KMS-11 (cell line): Measurements from ENCODE around the gene RBFOX1.

Experiments used
- H2AFZ ChIP-seq: fragments of 200-600 bp; sonication (generic); 2 replicates; pipeline ENCODE4 v1.6.1; 2016; ENCODE audit warnings: antibody characterized with exemption, mixed run types, low read depth
- H3K27ac ChIP-seq: fragments of 200-600 bp; sonication (generic); 2 replicates; pipeline ENCODE4 v1.6.1; 2016; ENCODE audit warnings: mild to moderate bottlenecking, mixed run types
- H3K27me3 ChIP-seq: fragments of 200-600 bp; sonication (generic); 2 replicates; pipeline ENCODE4 v1.6.1; 2017; ENCODE audit warnings: mild to moderate bottlenecking, low read depth, mixed run types, moderate library complexity; ENCODE audit not compliant: insufficient read depth
- H3K36me3 ChIP-seq: fragments of 200-600 bp; sonication (generic); 2 replicates; pipeline ENCODE4 v1.6.1; 2017; ENCODE audit warnings: mild to moderate bottlenecking, mixed run types; ENCODE audit not compliant: insufficient read depth
- H3K4me1 ChIP-seq: fragments of 200-600 bp; sonication (generic); 2 replicates; pipeline ENCODE4 v1.6.1; 2016; ENCODE audit warnings: mild to moderate bottlenecking, low read depth, mixed run types; ENCODE audit not compliant: poor library complexity, severe bottlenecking
- H3K4me2 ChIP-seq: fragments of 200-600 bp; sonication (generic); 2 replicates; pipeline ENCODE4 v1.7.0; 2016; ENCODE audit warnings: mild to moderate bottlenecking, mixed run types
- H3K4me3 ChIP-seq: fragments of 200-600 bp; sonication (generic); IDR thresholded peaks from 2 replicates; pipeline ENCODE4 v1.6.1; 2017; ENCODE audit warnings: low read depth, low read length, mixed read lengths; ENCODE audit not compliant: insufficient read depth
- H3K79me2 ChIP-seq: fragments of 200-600 bp; sonication (generic); 2 replicates; pipeline ENCODE4 v1.6.1; 2016; ENCODE audit warnings: low read depth, mixed run types; ENCODE audit not compliant: insufficient read depth
- H3K9ac ChIP-seq: fragments of 200-600 bp; sonication (generic); 2 replicates; pipeline ENCODE4 v1.6.1; 2016; ENCODE audit warnings: mild to moderate bottlenecking, mixed run types
- H4K20me1 ChIP-seq: fragments of 200-600 bp; sonication (generic); 2 replicates; pipeline ENCODE4 v1.6.1; 2016; ENCODE audit warnings: mild to moderate bottlenecking, mixed run types; ENCODE audit not compliant: insufficient read depth
- CTCF ChIP-seq: fragments of 200-600 bp; sonication (generic); conservative IDR thresholded peaks from 2 replicates; pipeline ENCODE4 v1.6.1; 2017; ENCODE audit warnings: low read depth, mild to moderate bottlenecking, antibody characterized with exemption, low read length, moderate library complexity, mixed read lengths

Gene RBFOX1

GRCh38 chr16:7423434-7424044 is 90.9 kb downstream of the RBFOX1 start:
- H3K9ac ChIP-seq = no peak overlapping the region
- H3K4me3 ChIP-seq = no peak overlapping the region
- no peaks in the 10 kb centered on the region for H3K27me3 ChIP-seq
- H3K36me3 ChIP-seq = no peaks in the 10 kb centered on the region
- no peak overlapping the region for H2AFZ ChIP-seq
- TF ChIP-seq CTCF = no peak
- no peak overlapping the region for H3K27ac ChIP-seq
- H3K4me1 ChIP-seq = peaks cover 12% of the 10 kb centered on the region
- H4K20me1 ChIP-seq = no peaks in the 10 kb centered on the region
- H3K79me2 ChIP-seq = no peaks in the 10 kb centered on the region
- H3K4me2 ChIP-seq = peak overlapping the region; percentile 43

- Histone ChIP-seq H3K9ac (no peak overlapping the region), H3K79me2 (no peaks in the 10 kb centered on the region), H3K4me3 (no peak overlapping the region), H3K4me2 (no peak overlapping the region), H3K36me3 (no peaks in the 10 kb centered on the region), H3K27ac (no peak overlapping the region), H3K4me1 (peaks cover 12% of the 10 kb centered on the region), H3K27me3 (no peaks in the 10 kb centered on the region), H2AFZ (no peak overlapping the region), H4K20me1 (no peaks in the 10 kb centered on the region)
- TF ChIP-seq CTCF = no peak
These were observed 93.5 kb downstream of the RBFOX1 start for GRCh38 chr16:7426161-7426560.

- no peak for TF ChIP-seq CTCF
- H3K27me3 ChIP-seq = no peaks in the 10 kb centered on the region
- H3K4me1 ChIP-seq = no peaks in the 10 kb centered on the region
- H3K79me2 ChIP-seq = no peaks in the 10 kb centered on the region
- no peak overlapping the region for H2AFZ ChIP-seq
- H3K4me2 ChIP-seq = no peak overlapping the region
- no peak overlapping the region for H3K4me3 ChIP-seq
- no peak overlapping the region for H3K9ac ChIP-seq
- no peak overlapping the region for H3K27ac ChIP-seq
- no peaks in the 10 kb centered on the region for H4K20me1 ChIP-seq
- H3K36me3 ChIP-seq = no peaks in the 10 kb centered on the region
These were observed 99.1 kb downstream of the RBFOX1 start for GRCh38 chr16:7431723-7432122.

GRCh38 chr16:7436306-7436705 is 103.7 kb downstream of the RBFOX1 start:
- Histone ChIP-seq H2AFZ (no peak overlapping the region), H3K4me3 (no peak overlapping the region), H3K9ac (no peak overlapping the region), H3K4me2 (no peak overlapping the region), H3K4me1 (no peaks in the 10 kb centered on the region), H3K27ac (no peak overlapping the region), H4K20me1 (no peaks in the 10 kb centered on the region), H3K79me2 (no peaks in the 10 kb centered on the region), H3K36me3 (no peaks in the 10 kb centered on the region), H3K27me3 (no peaks in the 10 kb centered on the region)
- no peak for TF ChIP-seq CTCF
